HCT116 (cell line): ENCODE results near the gene EPS15. TPM values are rescaled to one million over a fixed set of nuclear protein-coding genes. Genes with fewer than 3 reads are reported as not detected.
"Not testable (repeated sequence)": the region's sequence is repeated elsewhere in the genome, so short reads cannot be mapped to it uniquely, and the experiment has no call there.

Experiments used
- ATAC-seq: fragments of 200-7000 bp; cut with Tn5 transposase; 2 replicates; pipeline ENCODE4 v1.9.1; 2020; ENCODE audit warnings: mild to moderate bottlenecking, moderate library complexity
- BruUV-seq: library from RNA; stranded (reverse); fragments of 400-500 nt; replicated peaks from 2 replicates; lab custom pipeline; 2021; lab: Mats Ljungman, UMichigan
- CTCF ChIA-PET: fragments of 300-600 bp; sonication (Branson Sonifier 250); formaldehyde crosslinking; loops from one replicate; lab custom pipeline; 2021; ENCODE audit warnings: antibody characterized with exemption; lab: Charles Lee
- POLR2A ChIA-PET: fragments of 300-600, 350-600 bp; sonication (Branson Sonifier 250); formaldehyde crosslinking; loops from one replicate; lab custom pipeline; 2021; ENCODE audit warnings: antibody characterized with exemption; lab: Charles Lee
- RAD21 ChIA-PET, 2 experiments: fragments of 300-600 bp; sonication (Branson Sonifier 250); formaldehyde crosslinking; loops; one replicate each; lab custom pipeline; 2023; ENCODE audit warnings: low total read pairs in 2 of 2; ENCODE audit not compliant: uncharacterized antibody in 2 of 2, unreplicated experiment in 2 of 2, low non-redundant PET in 1 of 2; lab: Charles Lee
- DNase-seq: peaks from one replicate; pipeline ENCODE4 v3.0.0-alpha.2; 2010; ENCODE audit warnings: low read depth, low spot score
- H2AFZ ChIP-seq: fragments of 200-600 bp; shearing (Covaris generic), sonication (generic); 2 replicates; pipeline ENCODE4 v1.6.1; 2017; ENCODE audit warnings: low read depth, mixed run types, mixed read lengths, antibody characterized with exemption, low read length; ENCODE audit not compliant: poor library complexity, severe bottlenecking
- H3K27ac ChIP-seq: 2 replicates; pipeline ENCODE4 v1.5.1; 2012; ENCODE audit warnings: low read depth, low read length
- H3K27me3 ChIP-seq: fragments of 200-600 bp; sonication (generic); 2 replicates; pipeline ENCODE4 v1.6.1; 2016; ENCODE audit warnings: mixed run types, low read length, mixed read lengths; ENCODE audit not compliant: insufficient read depth
- H3K36me3 ChIP-seq, 2 experiments: fragments of 200-500 bp in 1 of 2; fragments of 200-600 bp in 1 of 2; sonication (Bioruptor generic) in 1 of 2; sonication (generic) in 1 of 2; 2 replicates each; pipeline versions ENCODE4 v1.5.1 to v1.6.1; 2014 to 2016; ENCODE audit warnings: low read length in 2 of 2, inconsistent platforms in 1 of 2, mixed read lengths in 1 of 2, mixed run types in 1 of 2; ENCODE audit not compliant: insufficient read depth in 2 of 2, control insufficient read depth in 1 of 2
- H3K4me1 ChIP-seq, 2 experiments: fragments of 200-600 bp in 1 of 2; sonication (generic) in 1 of 2; 2 replicates each; pipeline versions ENCODE4 v1.5.1 to v1.6.1; 2012 to 2017; ENCODE audit warnings: low read length in 2 of 2, inconsistent platforms in 1 of 2, mild to moderate bottlenecking in 1 of 2, mixed read lengths in 1 of 2, mixed run types in 1 of 2, moderate library complexity in 1 of 2; ENCODE audit not compliant: insufficient read depth in 2 of 2, control insufficient read depth in 1 of 2
- H3K4me2 ChIP-seq: fragments of 200-600 bp; sonication (generic); 2 replicates; pipeline ENCODE4 v1.6.1; 2017; ENCODE audit warnings: mixed run types, low read length, mixed read lengths
- H3K4me3 ChIP-seq, 2 experiments: fragments of 200-600 bp in 1 of 2; sonication (generic) in 1 of 2; replicated peaks in 1 of 2; 2 replicates each; pipeline ENCODE4 v1.5.1; 2011 to 2016; ENCODE audit warnings: low read length in 2 of 2, control low read depth in 1 of 2, low read depth in 1 of 2, mild to moderate bottlenecking in 1 of 2, mixed read lengths in 1 of 2, mixed run types in 1 of 2
- H3K79me2 ChIP-seq: fragments of 200-600 bp; sonication (generic); 2 replicates; pipeline ENCODE4 v1.6.1; 2017; ENCODE audit warnings: mild to moderate bottlenecking, mixed run types, low read length, moderate library complexity, mixed read lengths; ENCODE audit not compliant: insufficient read depth
- H3K9ac ChIP-seq: fragments of 200-600 bp; sonication (generic); 2 replicates; pipeline ENCODE4 v1.6.1; 2016; ENCODE audit warnings: low read length, mixed read lengths
- H3K9me2 ChIP-seq: fragments of 200-600 bp; sonication (generic), shearing (Covaris generic); 2 replicates; pipeline ENCODE4 v1.6.1; 2017; ENCODE audit warnings: mixed run types, mild to moderate bottlenecking, moderate library complexity; ENCODE audit not compliant: insufficient read depth
- H3K9me3 ChIP-seq, 2 experiments: fragments of 200-500 bp in 1 of 2; fragments of 200-600 bp in 1 of 2; sonication (Bioruptor generic) in 1 of 2; sonication (generic) in 1 of 2; 2 replicates each; pipeline ENCODE4 v1.6.1; 2014 to 2017; ENCODE audit warnings: low read length in 2 of 2, mixed read lengths in 2 of 2, inconsistent platforms in 1 of 2, low read depth in 1 of 2, mild to moderate bottlenecking in 1 of 2, mixed run types in 1 of 2, moderate library complexity in 1 of 2; ENCODE audit not compliant: control insufficient read depth in 1 of 2, insufficient read depth in 1 of 2
- H4K20me1 ChIP-seq: fragments of 200-600 bp; sonication (generic), shearing (Covaris generic); 2 replicates; pipeline ENCODE4 v1.6.1; 2017; ENCODE audit warnings: mixed run types, mild to moderate bottlenecking, moderate library complexity; ENCODE audit not compliant: insufficient read depth
- CEBPB ChIP-seq: IDR thresholded peaks from 2 replicates; pipeline ENCODE4 v1.6.1; 2012; ENCODE audit warnings: low read depth
- ELF1 ChIP-seq: IDR thresholded peaks from 2 replicates; pipeline ENCODE4 v1.6.1; 2012; ENCODE audit warnings: low read depth, borderline replicate concordance
- SRF ChIP-seq: IDR thresholded peaks from 2 replicates; pipeline ENCODE4 v1.6.1; 2012; ENCODE audit warnings: low read depth
- TCF7L2 ChIP-seq: IDR thresholded peaks from 2 replicates; pipeline ENCODE4 v1.7.0; 2011; ENCODE audit warnings: borderline replicate concordance, inconsistent platforms; ENCODE audit not compliant: insufficient read depth, insufficient read length; ENCODE audit errors: extremely low read depth
- YY1 ChIP-seq: IDR thresholded peaks from 2 replicates; pipeline ENCODE4 v1.6.1; 2011; ENCODE audit warnings: low read length, low read depth, moderate library complexity, mild to moderate bottlenecking; ENCODE audit not compliant: insufficient replicate concordance; ENCODE audit errors: extremely low read depth
- intact Hi-C: fragments of 100-400 bp; cut with micrococcal nuclease; formaldehyde crosslinking; loops from 2 replicates; pipeline ENCODE4 v1.10.0; 2022
- total RNA-seq: library from RNA; stranded (reverse); gene quantifications from one replicate; pipeline ENCODE4 v1.2.1, GENCODE V29; 2021; ENCODE audit not compliant: unreplicated experiment
- TF ChIP-seq, protein P1 (sequence below): IDR thresholded peaks from 2 replicates; pipeline ENCODE4 v1.6.1; 2012; ENCODE audit warnings: low read depth

The EPS15 gene
- total RNA-seq, 1 experiment from 2014 or later = 41.2 TPM

DNA sequence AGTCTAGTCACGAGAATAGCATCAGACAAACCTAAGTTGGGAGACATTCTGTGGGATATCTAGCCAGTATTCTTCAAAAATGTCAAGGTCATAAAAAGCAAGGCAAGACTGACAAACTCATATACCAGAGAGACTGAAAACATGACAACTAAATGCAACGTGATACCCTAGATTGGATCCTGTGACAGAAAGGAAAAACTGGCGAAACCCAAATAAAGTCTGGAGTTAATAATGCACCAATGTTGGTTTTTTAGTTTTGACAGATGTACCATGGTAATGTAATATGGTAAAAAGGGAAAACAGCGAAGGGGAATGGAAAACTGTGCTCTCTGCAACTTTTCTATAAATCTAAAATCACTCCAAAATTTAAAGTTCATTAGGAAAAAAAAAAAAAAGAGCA lies 64.5 kb downstream of the EPS15 start (continued):
- TF ChIP-seq, protein P1, sequence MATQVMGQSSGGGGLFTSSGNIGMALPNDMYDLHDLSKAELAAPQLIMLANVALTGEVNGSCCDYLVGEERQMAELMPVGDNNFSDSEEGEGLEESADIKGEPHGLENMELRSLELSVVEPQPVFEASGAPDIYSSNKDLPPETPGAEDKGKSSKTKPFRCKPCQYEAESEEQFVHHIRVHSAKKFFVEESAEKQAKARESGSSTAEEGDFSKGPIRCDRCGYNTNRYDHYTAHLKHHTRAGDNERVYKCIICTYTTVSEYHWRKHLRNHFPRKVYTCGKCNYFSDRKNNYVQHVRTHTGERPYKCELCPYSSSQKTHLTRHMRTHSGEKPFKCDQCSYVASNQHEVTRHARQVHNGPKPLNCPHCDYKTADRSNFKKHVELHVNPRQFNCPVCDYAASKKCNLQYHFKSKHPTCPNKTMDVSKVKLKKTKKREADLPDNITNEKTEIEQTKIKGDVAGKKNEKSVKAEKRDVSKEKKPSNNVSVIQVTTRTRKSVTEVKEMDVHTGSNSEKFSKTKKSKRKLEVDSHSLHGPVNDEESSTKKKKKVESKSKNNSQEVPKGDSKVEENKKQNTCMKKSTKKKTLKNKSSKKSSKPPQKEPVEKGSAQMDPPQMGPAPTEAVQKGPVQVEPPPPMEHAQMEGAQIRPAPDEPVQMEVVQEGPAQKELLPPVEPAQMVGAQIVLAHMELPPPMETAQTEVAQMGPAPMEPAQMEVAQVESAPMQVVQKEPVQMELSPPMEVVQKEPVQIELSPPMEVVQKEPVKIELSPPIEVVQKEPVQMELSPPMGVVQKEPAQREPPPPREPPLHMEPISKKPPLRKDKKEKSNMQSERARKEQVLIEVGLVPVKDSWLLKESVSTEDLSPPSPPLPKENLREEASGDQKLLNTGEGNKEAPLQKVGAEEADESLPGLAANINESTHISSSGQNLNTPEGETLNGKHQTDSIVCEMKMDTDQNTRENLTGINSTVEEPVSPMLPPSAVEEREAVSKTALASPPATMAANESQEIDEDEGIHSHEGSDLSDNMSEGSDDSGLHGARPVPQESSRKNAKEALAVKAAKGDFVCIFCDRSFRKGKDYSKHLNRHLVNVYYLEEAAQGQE = no peak
- TF ChIP-seq CEBPB = no peak
- no peak for TF ChIP-seq YY1

DNA sequence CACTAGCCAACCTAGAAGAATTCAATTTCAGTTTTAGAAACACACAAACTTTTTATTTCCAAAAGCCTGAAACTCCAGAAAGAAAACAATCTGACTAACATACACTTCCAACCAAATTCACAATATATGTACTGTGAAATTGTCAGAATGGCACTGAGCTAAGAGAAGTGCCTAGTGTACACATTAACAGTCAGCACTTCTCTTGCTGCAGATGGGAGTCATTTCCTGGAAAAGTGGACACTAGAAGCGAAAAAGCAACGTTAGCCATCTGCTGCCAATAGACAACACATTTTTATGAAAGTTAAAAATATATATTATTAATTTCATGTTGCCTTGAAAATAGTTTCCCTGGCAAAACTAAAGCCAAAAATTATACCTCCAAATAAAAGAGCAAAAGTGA lies 66.1 kb downstream of the EPS15 start:
- H3K4me2 ChIP-seq = no peak overlapping the region
- TF ChIP-seq ELF1 (no peak), TCF7L2 (no peak), SRF (no peak), CEBPB (no peak)
- no peak overlapping the region for H3K27ac ChIP-seq
- 0 out of 4 replicates have a peak, but pooled peaks cover 0 to 2% of the 10 kb centered on the region in 2 experiments for H3K36me3 ChIP-seq
- H3K9ac ChIP-seq = no peak overlapping the region
- no peaks in the 10 kb centered on the region for H3K79me2 ChIP-seq
- CTCF ChIA-PET = no interaction called here
- no peaks in the 10 kb centered on the region for H3K4me1 ChIP-seq
- POLR2A ChIA-PET = no interaction called here
- H4K20me1 ChIP-seq = no peaks in the 10 kb centered on the region
- H3K9me3 ChIP-seq = no peaks in the 10 kb centered on the region
- ATAC-seq = no peak
- intact Hi-C loops = no loop called here
- no TSS peak for BruUV-seq
- no peaks in the 10 kb centered on the region for H3K27me3 ChIP-seq
- DNase-seq = no peak
- H3K9me2 ChIP-seq = no peaks in the 10 kb centered on the region
- H3K4me3 ChIP-seq = no peak overlapping the region
- RAD21 ChIA-PET = no interaction called here
- no peak overlapping the region for H2AFZ ChIP-seq

DNA sequence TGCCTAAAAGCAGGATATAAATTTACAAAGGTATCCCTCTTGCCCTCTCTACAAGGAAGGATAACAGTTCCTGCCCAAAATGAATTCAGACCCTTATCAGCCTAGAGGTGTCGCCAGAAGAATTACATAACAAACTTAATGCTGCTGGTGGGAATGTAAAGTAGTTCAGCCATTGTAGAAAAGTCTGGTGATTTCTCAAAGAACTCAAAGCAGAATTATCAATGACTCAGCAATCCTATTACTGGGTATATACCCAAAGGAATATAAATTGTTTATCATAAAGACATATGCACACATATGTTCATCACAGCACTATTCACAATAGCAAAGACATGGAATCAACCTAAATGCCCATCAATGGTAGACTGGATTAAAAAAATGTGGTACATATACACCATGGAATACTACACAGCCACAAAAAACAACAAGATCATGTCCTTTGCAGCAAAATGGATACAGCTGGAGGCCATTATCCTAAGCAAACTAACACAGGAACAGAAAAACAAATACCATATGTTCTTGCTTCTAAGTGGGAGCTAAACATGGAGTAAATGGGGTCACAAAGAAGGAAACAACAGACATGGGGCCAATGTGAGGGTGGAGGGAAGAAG lies 70.1 kb downstream of the EPS15 start:
- intact Hi-C loops, H3K4me3 ChIP-seq, ATAC-seq, RAD21 ChIA-PET, H3K36me3 ChIP-seq, H2AFZ ChIP-seq, H3K9ac ChIP-seq, CTCF ChIA-PET, H4K20me1 ChIP-seq, H3K9me3 ChIP-seq, H3K4me2 ChIP-seq, H3K27ac ChIP-seq, POLR2A ChIA-PET, BruUV-seq, H3K9me2 ChIP-seq, H3K4me1 ChIP-seq, H3K27me3 ChIP-seq, H3K79me2 ChIP-seq, DNase-seq: not testable (repeated sequence)
